Measurements from ENCODE around the gene ETS1.

The ETS1 gene

DNA sequence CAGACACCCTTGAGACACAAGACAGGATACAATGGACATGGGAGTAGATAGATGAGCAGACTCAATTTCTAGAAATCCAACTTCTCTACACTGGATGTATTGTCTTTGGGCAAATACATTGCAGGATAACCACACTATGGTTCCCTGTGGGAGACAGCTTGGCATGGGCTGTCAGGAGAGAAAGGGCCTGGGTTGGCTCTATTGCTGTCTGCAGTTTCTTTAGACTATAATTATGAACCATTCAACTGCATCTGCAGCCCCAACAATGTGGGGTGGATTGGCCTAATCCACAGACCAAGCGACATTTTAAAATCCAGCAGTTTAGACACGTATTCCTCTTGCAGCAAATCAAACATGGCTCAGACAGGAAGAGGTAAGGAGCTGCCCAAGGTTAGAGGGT, 60.3 kb downstream of the ETS1 start:
- Histone ChIP-seq H3K27me3 (ENCODE audit: insufficient read depth, low read length) (no peaks in the 10 kb centered on the region), H4K20me1 (ENCODE audit: insufficient read depth, low read length) (no peaks in the 10 kb centered on the region), H3K9me3 (ENCODE audit: low read length) (no peaks in the 10 kb centered on the region), H3K9ac (ENCODE audit: low read length) (no peak overlapping the region), H3K27ac (ENCODE audit: low read depth, low read length, poor library complexity, severe bottlenecking) (no peak overlapping the region), H3K36me3 (ENCODE audit: insufficient read depth, low read length) (no peaks in the 10 kb centered on the region), H2AFZ (ENCODE audit: low read length) (no peak overlapping the region), H3K4me1 (ENCODE audit: insufficient read depth, low read length, severe bottlenecking) (peaks cover 56% of the 10 kb centered on the region), H3K4me3 (ENCODE audit: low read depth, low read length, poor library complexity, severe bottlenecking) (no peak overlapping the region), H3K79me2 (ENCODE audit: insufficient read depth, low read length) (peaks cover under 1% of the 10 kb centered on the region), H3F3A (ENCODE audit: insufficient read depth, low read length) (no peaks in the 10 kb centered on the region), H3K9me2 (ENCODE audit: low read depth, low read length) (no peaks in the 10 kb centered on the region), H3K4me2 (ENCODE audit: low read length) (no peak overlapping the region)
- TF ChIP-seq EZH2 (IDR thresholded peaks at IDR 0.05; ENCODE audit: borderline replicate concordance, low read length), result no peak
- TF ChIP-seq, protein P1, sequence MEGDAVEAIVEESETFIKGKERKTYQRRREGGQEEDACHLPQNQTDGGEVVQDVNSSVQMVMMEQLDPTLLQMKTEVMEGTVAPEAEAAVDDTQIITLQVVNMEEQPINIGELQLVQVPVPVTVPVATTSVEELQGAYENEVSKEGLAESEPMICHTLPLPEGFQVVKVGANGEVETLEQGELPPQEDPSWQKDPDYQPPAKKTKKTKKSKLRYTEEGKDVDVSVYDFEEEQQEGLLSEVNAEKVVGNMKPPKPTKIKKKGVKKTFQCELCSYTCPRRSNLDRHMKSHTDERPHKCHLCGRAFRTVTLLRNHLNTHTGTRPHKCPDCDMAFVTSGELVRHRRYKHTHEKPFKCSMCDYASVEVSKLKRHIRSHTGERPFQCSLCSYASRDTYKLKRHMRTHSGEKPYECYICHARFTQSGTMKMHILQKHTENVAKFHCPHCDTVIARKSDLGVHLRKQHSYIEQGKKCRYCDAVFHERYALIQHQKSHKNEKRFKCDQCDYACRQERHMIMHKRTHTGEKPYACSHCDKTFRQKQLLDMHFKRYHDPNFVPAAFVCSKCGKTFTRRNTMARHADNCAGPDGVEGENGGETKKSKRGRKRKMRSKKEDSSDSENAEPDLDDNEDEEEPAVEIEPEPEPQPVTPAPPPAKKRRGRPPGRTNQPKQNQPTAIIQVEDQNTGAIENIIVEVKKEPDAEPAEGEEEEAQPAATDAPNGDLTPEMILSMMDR (IDR thresholded peaks at IDR 0.05; ENCODE audit: low read length), result no peak

DNA sequence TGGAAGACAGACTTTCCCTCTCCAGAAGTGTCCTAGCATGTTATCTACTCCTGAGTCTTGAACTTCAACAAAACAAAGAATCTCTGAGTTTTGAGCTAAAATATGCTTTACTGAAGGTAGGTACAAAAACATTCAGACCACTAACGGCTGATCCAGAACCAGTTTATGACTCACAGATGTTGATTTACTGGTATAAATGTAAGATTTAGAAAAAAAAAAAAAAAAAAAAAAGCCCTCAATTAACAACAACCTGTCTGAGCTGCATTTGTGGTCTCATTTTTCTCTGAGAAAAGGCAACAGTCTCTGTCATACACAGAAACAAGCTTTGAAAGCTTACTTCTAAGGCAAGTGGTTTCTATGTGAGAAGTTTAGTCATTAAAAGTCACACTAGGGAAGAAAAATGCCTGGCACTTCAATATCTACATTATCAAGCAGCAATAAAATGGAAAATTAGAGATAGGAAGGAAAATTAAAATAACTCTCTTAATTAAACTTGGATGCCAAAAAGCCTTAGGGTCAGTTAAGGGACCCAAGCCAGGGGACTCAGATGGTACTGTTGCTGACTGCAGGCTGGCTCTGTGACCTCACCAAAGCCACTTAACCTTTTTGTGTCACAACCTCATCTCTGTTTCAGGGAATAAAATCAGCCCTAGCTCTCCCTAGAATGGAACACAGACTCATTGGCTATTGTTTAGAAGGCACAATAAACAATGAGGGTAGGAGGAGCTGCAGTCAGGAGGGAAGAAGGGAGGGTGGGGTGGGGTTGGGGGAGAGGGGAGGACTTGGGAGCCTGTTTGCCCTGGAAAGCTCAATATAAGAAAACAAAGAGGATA, 61.7 kb downstream of the ETS1 start:
- no peak for TF ChIP-seq EZH2 (IDR thresholded peaks at IDR 0.05; ENCODE audit: borderline replicate concordance, low read length)
- TF ChIP-seq, protein P1 (IDR thresholded peaks at IDR 0.05; ENCODE audit: low read length), result no peak
- no peak overlapping the region for H3K4me2 ChIP-seq (ENCODE audit: low read length)
- no peaks in the 10 kb centered on the region for H3F3A ChIP-seq (ENCODE audit: insufficient read depth, low read length)
- H3K9ac ChIP-seq (ENCODE audit: low read length), result no peak overlapping the region
- H3K4me1 ChIP-seq (ENCODE audit: insufficient read depth, low read length, severe bottlenecking), result peaks cover 46% of the 10 kb centered on the region
- no peaks in the 10 kb centered on the region for H3K27me3 ChIP-seq (ENCODE audit: insufficient read depth, low read length)
- H3K4me3 ChIP-seq (ENCODE audit: low read depth, low read length, poor library complexity, severe bottlenecking), result no peak overlapping the region
- H3K27ac ChIP-seq (ENCODE audit: low read depth, low read length, poor library complexity, severe bottlenecking), result peak overlapping the region; percentile 4
- peaks cover 15% of the 10 kb centered on the region for H3K79me2 ChIP-seq (ENCODE audit: insufficient read depth, low read length)
- H4K20me1 ChIP-seq (ENCODE audit: insufficient read depth, low read length), result no peaks in the 10 kb centered on the region
- H3K36me3 ChIP-seq (ENCODE audit: insufficient read depth, low read length), result peaks cover 13% of the 10 kb centered on the region
- no peaks in the 10 kb centered on the region for H3K9me3 ChIP-seq (ENCODE audit: low read length)
- H2AFZ ChIP-seq (ENCODE audit: low read length), result no peak overlapping the region
- H3K9me2 ChIP-seq (ENCODE audit: low read depth, low read length), result no peaks in the 10 kb centered on the region

DNA sequence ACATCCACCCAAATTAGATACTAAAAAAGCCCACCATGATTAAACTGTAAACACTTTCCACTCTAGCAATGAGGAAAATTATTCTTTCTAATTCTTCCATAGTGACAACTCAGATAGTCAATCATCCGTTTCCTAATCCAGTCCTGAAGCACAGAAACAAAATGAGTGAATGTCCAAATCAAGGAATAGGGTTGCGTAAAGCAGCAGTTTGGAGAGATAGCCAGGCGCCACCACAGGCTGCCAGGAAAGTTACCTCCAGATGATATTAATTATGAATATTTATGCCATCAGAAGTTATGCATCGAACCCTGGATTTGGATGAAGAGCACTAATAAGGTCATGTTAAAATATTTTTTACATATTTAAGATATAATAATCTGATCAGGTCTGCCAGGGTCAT, 63.2 kb downstream of the ETS1 start:
- peaks cover 25% of the 10 kb centered on the region for H3K36me3 ChIP-seq (ENCODE audit: insufficient read depth, low read length)
- H3K4me1 ChIP-seq (ENCODE audit: insufficient read depth, low read length, severe bottlenecking), result peaks cover 39% of the 10 kb centered on the region
- H3K27ac ChIP-seq (ENCODE audit: low read depth, low read length, poor library complexity, severe bottlenecking), result no peak overlapping the region
- H3K79me2 ChIP-seq (ENCODE audit: insufficient read depth, low read length), result peaks cover 29% of the 10 kb centered on the region
- H4K20me1 ChIP-seq (ENCODE audit: insufficient read depth, low read length), result no peaks in the 10 kb centered on the region
- H3K4me2 ChIP-seq (ENCODE audit: low read length), result no peak overlapping the region
- H3K27me3 ChIP-seq (ENCODE audit: insufficient read depth, low read length), result no peaks in the 10 kb centered on the region
- H3K4me3 ChIP-seq (ENCODE audit: low read depth, low read length, poor library complexity, severe bottlenecking), result no peak overlapping the region
- no peak overlapping the region for H3K9ac ChIP-seq (ENCODE audit: low read length)
- H3K9me2 ChIP-seq (ENCODE audit: low read depth, low read length), result no peaks in the 10 kb centered on the region
- H3F3A ChIP-seq (ENCODE audit: insufficient read depth, low read length), result no peaks in the 10 kb centered on the region
- no peak overlapping the region for H2AFZ ChIP-seq (ENCODE audit: low read length)
- H3K9me3 ChIP-seq (ENCODE audit: low read length), result no peaks in the 10 kb centered on the region
- TF ChIP-seq EZH2 (IDR thresholded peaks at IDR 0.05; ENCODE audit: borderline replicate concordance, low read length), result no peak
- TF ChIP-seq, protein P1 (IDR thresholded peaks at IDR 0.05; ENCODE audit: low read length), result no peak

Measured in OCI-LY1 (cell line).